Loucy (cell line): ENCODE results near the gene ESRRA.

ENCODE experiments used
- EZH2phosphoT487 ChIP-seq: fragments of 200-600 bp; IDR thresholded peaks from 2 replicates; pipeline ENCODE4 v1.6.1; 2018; ENCODE audit warnings: antibody characterized with exemption, mild to moderate bottlenecking, moderate library complexity, borderline replicate concordance
- TF ChIP-seq, protein P1 (sequence below): fragments of 200-600 bp; sonication (generic); conservative IDR thresholded peaks from 2 replicates; pipeline ENCODE4 v1.5.1; 2014; ENCODE audit warnings: mild to moderate bottlenecking, antibody characterized with exemption, low read length

GRCh38 chr11:64314146-64314804 is 9.0 kb downstream of the ESRRA start:
- TF ChIP-seq, protein P1, sequence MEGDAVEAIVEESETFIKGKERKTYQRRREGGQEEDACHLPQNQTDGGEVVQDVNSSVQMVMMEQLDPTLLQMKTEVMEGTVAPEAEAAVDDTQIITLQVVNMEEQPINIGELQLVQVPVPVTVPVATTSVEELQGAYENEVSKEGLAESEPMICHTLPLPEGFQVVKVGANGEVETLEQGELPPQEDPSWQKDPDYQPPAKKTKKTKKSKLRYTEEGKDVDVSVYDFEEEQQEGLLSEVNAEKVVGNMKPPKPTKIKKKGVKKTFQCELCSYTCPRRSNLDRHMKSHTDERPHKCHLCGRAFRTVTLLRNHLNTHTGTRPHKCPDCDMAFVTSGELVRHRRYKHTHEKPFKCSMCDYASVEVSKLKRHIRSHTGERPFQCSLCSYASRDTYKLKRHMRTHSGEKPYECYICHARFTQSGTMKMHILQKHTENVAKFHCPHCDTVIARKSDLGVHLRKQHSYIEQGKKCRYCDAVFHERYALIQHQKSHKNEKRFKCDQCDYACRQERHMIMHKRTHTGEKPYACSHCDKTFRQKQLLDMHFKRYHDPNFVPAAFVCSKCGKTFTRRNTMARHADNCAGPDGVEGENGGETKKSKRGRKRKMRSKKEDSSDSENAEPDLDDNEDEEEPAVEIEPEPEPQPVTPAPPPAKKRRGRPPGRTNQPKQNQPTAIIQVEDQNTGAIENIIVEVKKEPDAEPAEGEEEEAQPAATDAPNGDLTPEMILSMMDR: peak; percentile 29; the same call in 1 of the 2 replicates
- no peak for TF ChIP-seq EZH2phosphoT487
